NCI-H510A (cell line): ENCODE data around the gene PLPP7.

Experiments
- DNase-seq: peaks from one replicate; lab custom pipeline; 2025; lab: John Stamatoyannopoulos, UW

The PLPP7 gene

DNA sequence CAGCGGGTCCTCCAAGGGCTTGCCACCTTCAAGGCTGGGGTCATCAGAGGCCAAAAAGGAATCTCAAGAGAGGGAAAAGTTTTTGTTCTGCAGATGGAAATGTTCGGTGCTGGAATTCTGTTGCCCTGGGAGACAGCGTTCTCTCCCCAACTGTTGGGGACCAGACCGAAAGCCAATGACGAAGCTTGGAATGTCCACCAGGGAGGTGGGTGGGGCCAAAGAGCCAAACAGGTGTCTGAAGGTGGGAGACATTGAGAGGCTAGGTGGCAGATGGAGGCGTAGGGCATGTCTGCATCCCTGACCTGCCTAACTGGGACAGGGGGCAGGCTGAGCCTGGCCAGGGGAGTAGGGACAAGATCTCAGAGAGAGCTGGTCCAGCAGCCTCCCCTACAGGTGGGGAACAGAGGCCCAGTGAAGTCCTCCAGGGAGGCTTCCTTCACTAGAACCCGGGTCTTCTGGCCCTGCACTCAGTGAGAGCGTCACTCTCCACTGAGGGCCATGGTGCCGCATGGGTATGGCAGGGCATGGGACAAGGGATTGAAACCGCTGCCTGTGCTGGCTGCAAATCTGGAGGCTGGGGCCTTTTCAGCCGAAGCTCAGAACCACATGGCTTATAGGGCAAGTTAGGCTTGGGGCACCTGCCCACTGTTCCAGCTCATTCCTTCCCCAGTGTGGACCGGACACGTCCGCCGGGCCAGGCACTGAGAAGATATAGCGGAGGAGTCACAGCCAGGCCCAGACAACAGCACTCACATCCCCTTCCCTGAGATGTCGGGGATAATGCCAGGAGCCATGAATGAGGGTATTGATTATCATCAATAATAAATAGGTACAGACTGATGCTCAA lies 8.2 kb upstream of the PLPP7 start:
- DNase-seq, result no peak

DNA sequence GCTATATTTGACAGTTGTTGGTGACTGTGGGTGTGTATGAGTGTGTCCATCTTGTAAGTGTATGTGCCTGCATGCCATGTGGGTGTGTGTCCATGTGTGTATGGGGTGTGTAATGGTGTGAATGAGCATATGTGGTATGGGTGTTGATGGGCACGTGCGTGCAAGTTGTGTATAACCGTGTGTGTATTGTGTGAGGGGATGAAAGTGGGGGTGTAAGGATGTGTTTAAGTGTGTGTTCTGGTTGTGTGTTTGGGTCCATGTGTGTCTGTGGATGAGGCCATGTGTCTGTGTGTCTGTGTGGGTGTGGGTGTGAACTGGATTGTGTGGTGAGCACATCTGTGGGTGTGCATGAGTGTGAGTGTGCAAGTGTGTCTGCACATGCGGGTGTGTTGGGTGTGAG lies 7.3 kb upstream of the PLPP7 start:
- no peak for DNase-seq

DNA sequence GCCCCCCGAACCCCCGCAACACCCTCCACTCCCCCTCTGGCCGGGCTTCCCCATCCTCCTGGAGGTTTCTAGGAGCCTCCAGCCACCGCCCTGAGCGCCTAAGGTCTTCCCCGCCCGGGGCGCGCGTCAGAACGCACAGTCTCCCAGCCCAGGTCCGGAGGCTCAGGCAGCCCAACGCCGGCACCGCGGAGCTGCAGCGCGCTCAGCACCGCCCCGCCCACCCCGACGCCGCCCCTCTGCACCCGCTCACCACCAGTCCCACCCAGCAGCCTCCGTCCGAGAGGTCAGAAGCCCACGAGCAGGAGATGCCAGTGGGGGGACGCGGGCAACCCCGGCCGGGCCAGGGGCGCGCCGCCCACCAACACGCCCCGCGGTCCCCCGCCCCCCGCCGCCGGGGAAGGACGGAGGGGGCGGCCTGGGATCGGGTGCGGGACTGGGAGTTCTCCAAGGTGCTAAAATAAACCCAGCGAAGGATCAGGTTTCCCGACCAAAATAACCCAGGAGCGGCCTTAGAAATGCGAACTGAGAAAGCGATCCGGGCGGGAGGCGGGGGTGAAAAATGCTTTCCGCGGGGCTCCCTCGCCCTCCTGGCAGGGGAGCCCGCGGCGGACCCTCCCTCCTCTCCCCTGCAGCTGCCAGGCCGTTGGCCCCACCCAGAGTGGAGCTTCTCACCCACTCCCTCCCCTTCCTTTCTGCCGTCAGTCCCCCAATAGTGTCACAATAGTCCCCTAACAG lies 6.7 kb upstream of the PLPP7 start:
- DNase-seq, result no peak

DNA sequence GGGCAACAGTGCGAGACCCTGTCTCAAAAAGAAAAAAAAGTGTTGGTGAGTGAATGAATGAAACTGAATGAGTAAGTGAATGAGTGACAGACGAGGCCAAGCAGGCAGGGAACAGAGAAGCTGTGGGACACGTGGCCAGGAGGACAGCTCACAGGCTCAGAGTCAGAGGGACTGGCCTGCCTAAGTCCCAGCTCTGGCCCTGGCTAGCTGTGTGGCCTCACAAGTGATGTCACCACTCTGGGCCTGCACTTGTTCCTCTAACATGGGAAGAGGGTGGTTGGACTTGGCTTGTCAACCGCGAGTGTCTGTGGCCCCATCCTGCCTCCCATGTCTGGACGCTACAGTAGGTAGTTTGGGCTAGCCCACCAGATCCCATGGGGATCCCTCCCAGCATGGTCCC lies 4.7 kb upstream of the PLPP7 start:
- no peak for DNase-seq

DNA sequence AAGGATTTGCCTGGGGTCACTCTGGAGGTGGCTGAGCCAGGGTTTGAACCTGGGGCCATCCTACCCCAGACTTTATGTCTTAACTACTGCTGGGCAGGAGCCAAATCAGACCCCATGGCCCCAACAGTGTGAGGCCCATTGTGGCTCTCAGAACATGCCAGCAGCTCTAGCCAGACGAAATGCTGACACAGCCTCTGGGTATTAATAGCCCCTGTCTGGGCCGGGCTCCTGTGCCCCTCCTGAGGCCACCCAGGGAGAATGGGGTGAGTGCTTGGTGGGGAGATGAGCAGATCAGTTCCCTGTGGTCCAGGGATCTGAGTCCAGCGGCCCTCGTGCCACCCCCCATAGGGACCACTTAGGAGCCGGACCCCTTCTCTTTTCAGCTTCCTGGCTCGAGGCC lies 2.2 kb upstream of the PLPP7 start:
- no peak for DNase-seq

DNA sequence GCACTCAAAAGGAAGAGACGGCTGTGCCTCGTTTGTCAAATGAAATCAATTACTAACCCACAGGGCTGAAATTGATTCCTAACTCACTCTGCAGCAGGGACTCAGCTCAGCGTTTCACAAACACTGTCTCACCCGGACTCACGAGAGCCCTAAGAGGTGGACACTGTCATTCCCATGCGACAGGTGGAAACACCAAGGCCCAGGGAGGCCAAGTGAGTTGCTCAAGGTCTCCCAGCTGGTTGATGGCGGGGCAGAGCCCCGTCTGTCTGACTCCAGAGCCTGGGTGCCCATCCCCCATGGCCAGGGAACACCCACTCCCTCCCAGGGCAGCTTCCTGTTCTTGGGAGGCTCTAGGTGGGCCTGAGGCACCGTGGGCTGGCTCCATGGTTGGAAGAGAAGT lies 1.3 kb upstream of the PLPP7 start:
- DNase-seq, result no peak

DNA sequence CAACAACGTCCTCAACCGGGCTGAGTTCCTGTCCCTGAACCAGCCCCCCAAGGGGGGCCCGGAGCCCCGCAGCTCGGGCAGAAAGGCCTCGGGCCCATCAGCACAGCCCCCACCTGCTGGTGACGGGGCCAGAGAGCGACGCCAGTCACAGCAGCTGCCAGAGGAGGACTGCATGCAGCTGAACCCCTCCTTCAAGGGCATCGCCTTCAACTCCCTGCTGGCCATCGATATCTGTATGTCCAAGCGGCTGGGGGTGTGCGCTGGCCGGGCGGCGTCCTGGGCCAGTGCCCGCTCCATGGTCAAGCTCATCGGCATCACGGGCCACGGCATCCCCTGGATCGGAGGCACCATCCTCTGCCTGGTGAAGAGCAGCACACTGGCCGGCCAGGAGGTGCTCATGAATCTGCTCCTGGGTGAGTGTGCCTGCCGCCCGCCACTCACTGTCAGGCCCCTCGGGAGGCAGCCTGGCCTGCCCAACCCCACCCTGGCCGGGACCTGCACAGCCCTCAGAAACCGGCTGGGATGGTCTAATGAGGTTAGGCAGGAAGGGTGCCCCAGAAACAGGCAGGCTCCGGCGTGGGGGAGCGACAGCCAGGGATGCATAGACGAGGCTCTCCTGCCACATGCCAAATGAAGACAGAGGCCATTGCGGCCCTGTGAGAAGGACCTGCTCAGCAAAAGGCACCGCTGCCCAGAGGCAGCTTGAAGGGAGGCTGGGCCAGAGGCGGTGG lies 678 bp downstream of the PLPP7 start:
- no peak for DNase-seq

DNA sequence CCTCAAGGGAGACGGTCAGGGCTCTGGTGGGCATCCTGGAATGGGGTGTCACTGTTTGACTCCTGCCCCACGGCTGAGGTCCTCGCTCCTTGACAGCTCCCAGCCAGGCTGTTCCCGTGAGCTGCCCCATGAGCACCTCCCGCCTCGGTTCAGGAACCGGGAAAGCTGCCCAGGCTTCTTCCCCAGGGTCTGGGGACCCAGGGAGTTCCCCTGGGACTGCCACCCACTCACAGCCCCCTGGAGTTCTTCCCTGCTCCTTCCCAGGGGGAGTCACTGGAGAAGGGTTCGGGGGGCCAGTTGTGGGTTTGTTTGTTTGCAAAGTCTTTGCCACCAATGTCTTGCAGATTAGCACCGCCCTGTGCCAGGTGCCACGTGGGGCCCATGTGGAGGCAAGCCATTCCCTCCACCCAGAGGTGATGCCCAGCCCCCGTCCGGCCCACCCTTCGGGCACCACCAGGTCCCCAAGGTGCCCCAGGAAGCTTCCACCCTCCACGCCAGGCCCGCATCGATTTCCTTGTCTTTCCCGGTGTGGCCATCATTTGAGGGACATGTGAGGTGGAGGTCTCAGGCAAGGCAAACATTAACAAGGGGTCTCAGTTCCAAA lies 1.3 kb downstream of the PLPP7 start:
- no peak for DNase-seq

DNA sequence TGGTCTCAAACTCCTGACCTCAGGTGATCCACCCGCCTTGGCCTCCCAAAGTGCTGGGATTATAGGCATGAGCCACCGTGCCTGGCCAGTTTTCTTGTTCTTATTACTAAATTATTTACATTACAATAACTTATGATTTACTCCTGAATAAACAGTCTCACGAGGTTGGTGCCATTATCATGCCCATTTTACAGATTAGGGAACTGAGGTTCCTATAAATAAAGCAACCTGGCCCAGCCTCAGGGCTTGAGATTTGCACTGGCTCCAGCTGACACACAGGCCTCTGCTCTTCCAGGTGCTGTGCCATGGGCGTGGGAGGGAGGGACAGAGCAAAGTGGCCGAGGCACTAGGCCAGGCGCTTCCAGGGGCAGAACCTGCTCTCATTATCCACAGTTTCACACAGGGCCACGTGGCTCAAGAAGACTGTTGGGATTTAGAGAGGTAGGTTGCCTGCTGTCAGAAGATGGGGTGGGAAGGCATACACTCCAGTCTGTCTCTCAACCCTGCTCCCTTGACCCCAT lies 2.3 kb downstream of the PLPP7 start:
- DNase-seq, result no peak

DNA sequence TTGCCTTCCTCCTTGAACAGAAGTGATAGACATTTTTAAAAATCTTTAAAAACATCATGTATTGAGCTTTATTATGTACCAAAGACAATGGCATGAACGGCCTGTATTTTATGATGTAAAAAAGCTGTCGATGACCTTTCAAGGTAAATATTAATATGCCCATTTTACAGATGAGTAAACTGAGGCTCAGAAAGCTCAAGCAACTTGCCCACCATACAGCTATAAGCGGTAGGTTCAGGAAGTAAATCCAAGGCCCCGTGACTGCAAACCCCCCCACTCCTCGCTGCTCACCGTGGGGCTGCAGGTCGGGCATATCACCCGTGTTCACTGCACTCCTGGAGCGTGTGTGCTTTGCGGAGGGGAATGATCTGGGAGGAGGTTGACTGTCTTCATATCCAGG lies 3.4 kb downstream of the PLPP7 start:
- no peak for DNase-seq

DNA sequence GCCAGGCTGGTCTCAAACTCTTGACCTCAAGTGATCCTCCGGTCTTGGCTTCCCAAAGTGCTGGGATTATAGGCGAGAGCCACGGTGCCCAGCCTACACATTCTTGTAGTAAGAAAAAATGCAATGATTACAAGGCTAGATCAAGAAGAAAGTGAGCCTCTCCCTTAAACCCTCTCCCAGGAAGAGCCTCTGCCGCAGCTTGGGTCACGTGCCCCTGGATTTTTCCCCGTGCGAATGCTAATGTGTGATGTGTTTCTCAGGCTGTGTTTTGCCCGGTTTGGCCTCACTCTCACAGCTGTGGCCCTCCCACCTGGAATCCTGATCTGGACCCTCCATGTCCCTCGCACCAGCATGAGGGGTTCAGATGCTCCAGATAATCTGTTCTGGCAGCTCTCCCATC lies 6.9 kb downstream of the PLPP7 start:
- DNase-seq, result no peak

DNA sequence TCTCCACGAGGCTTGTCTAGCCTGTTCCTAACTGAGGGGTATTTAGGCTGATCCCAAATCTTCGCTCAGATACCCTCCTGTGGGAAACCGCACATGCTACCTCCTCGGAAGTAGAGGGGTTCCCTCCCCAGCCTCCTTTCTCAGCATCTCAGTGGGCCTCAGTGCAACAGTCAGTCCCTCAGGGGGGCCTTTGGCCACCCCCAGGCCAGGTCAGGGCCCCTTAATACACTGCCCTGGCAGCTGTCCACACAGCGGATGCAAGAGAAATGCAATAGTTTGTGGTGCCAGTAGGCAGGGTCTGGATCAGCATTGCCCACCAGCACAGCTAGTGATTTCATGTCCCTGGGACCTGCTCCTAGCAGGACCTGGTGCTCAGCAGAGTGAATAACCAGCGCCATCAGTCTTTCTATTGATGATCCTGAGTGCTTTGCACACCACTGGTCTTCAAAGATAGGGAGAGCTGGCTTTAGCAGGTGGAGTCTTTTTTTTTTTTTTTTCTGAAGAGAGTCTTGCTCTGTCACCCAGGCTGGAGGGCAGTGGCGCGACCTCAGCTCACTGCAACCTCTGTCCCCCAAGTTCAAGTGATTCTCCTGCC lies 7.5 kb downstream of the PLPP7 start:
- no peak for DNase-seq

DNA sequence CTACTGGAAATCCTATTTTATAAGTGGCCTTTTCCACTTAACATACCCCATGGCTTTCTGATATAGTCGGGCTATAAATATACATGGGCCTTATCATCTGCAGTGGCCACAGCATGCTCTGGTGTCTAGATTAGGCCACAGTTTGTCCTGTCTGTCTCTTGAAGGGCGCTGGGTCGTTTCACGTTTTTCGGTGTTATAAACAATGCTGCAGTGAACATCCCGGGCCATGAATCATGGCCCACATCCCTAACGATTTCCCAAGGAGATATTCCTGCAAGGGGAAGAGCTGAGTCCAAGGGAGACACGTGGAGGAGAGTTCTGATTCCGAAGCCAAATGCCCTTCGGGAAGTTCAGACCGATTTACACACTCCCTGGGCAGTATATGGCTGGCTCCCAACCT lies 8.4 kb downstream of the PLPP7 start:
- DNase-seq, result no peak

DNA sequence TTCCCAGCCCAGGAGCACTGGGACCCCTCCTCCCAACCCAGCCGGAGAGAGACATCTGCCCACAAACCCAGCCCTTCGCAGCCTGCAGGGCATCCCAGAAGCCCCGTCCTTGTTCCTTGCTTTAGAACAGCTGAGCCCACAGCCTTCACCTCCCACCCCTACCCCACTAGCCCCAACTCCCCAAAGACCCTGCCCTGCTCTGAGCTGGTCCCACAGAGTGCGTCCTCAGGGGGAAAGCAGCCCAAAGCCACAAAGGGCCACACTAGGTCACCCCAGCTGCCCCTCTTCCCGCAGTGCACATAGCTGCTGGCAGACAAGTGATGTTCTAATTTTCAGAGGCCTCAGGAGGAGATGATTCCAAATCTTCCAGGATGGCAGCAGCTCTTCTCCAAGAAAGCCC lies 8.8 kb downstream of the PLPP7 start:
- no peak for DNase-seq

DNA sequence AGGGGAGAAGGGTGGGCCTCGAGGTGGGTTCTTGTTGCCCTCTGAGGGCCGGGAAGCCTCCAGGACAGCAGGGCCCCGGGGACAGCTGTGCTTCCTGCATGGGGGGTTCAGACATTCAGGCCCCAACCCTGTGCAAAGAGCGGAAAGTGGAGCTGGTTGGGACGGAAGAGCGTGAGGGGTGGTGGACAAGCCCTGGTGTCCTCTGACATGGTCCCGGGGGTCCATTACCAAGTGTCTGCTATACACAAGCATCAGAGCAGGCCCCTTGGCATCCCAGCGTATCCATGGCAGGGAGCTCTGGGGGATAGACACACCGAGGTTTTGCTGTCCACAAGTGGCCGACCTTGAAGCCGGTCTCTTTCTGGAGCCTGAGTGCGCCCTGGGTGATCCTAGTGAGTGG lies 9.3 kb downstream of the PLPP7 start:
- no peak for DNase-seq

DNA sequence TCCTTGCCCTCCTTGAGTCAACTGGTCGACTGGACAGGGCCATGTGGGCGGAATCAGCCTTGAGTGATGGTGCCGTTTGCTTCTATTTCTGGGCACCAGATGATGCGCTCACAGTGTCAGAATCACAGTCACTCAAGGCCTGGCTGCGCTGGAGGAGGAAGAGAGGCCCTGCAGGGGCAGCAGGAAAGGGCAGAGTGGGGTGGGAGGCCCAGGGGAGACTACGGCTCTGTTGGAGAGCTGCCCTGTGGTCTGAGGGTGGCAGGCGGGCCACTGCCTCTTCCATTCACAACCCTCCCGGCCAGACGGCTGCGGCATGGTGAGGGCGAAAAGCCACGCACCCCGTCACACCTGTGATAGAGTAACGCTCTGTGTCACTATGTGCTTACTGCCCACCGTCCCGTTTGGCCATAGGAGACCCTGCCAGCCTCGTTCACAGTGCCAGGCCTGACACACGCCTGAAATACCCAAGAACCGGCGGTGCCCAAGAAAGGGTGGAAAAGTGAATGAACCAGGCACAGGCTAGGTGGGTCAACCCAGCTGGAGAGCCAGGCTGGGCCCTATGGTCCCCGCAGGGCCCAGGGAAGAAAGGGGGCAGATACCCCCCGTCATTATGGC lies 9.9 kb downstream of the PLPP7 start:
- no peak for DNase-seq

DNA sequence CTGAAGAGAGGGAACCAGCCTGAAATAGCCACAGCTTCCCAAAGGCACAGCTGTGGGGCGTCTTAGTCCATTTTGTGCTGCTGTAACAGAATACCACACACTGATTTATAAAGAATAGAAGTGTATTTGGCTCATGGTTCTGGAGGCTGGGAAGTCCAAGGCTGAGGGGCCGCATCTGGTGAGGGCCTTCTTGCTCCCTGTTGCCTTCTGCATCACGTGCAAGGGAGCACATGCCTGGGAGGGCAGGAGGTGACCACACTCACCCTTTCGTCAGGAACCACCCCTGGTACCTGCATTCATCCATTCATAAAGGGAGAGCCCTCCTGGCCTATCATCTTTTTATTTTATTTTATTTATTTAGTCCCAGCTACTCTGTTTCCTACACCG lies 10.4 kb downstream of the PLPP7 start:
- no peak for DNase-seq

DNA sequence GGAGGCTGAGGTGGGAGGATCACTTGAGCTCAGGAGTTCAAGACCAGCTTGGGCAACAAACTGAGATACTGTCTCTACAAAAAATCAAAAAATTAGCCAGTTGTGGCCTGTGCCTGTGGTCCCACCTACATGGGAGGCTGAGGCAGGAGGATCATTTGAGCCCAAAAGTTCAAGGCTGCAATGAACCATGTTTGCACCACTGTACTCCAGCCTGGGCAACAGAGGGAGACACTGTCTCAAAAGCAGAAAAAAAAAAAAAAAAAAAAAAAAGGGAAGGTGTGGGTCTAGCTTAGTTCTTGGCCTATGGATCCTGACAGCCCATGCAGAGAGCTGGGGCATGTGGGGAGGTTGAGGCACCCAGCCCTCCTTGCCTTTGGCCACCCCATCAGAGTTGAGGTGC lies 10.9 kb downstream of the PLPP7 start:
- no peak for DNase-seq

DNA sequence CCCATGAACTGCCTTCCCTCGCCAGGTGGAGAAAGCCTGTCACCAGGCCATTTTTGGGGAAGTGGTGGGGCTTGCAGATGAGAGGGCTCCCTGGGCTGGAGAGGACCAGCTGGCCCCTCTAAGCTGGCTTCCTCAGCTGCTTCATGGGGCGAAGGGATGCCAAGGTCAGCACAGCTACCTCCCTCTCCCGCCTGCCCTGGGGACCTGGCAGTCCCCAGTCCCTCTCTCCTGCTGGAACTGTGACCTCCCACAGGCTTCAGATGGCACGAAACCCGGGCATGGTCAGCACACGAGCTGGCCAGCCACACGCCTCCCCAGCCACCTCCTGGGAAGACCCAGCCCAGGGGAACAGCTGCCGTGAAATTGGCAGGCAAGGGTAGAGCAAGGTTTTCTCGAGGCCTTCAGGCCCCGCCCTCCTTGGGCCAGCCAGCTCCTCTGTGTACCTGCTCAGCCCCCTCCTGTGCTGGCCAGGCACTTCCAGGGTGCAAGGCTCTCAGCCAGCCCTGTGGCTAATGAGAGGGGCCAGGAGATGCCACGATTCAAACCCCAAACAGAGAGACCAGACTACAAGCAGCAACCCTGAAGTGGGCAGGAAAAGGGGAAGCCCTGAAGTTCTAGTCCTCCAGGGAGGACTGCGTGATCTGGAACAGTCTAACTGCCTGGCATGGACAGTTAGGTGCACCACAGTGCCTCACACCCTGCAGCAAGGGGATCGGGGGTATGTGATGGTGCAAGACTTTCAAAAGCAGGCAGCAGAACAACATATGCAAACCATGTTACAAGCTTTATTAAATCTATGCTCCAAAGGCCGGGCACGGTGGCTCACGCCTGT lies 12.9 kb downstream of the PLPP7 start:
- DNase-seq, result no peak
